ENCODE data around the gene IGFBP4. TPM values are rescaled to one million over a fixed set of nuclear protein-coding genes. Genes with fewer than 3 reads are reported as not detected.

Gene IGFBP4
- total RNA-seq, 2 experiments from 2014 or later = 12.2 to 13.2 TPM

DNA sequence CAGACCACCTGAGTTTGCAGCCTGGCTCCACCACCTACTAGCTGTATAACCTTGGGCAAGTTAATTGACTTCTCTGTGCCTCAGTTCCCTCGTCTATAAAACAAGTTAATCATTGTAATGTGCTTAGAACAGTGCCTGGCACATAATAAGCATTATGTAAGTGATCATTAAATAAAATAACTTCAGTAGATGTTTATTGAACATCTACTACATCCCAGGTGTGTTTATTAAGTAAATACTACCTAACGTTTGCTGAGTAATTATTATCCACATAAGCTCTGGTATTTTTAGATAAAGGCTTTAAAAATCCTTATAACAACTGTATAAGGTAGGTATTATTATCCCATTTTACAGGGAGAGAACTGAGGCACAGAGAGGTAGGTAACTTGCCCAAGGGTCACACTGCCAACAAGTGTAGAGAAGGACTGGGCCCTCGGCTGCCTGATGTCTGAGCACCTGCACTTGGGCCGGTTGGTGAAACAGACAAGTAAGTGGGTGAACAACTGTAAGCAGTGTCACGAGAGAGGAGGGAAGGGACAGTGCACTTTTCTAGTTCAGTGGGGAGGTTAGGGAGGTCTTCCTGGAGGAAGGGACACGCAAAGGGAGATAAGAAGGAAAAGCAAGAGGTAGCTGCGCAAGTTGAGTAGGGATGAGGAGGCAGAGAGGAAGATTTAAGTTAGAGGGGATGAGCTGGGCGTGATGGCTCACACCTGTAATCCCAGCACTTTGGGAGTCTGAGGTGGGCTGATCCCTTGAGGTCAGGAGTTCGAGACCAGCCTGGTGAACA lies 53.6 kb downstream of the IGFBP4 start:
- H3K4me3 Mint-ChIP-seq = no peak overlapping the region
- DNase-seq = no peak
- H3K9me3 Mint-ChIP-seq = no peaks in the 10 kb centered on the region
- H3K27me3 Mint-ChIP-seq = peaks cover 4% of the 10 kb centered on the region
- ATAC-seq (ENCODE audit: low read depth) = no peak
- POLR2A ChIA-PET = interaction anchor here (1.3 kb wide), 1 partner anchor 51 kb away, joined by 4 read pairs; no protein-coding TSS in a partner anchor
- H3K27ac Mint-ChIP-seq = peak overlapping the region; percentile 69
- peaks cover 2% of the 10 kb centered on the region for H3K36me3 Mint-ChIP-seq
- no peaks in the 10 kb centered on the region for H3K4me1 Mint-ChIP-seq

DNA sequence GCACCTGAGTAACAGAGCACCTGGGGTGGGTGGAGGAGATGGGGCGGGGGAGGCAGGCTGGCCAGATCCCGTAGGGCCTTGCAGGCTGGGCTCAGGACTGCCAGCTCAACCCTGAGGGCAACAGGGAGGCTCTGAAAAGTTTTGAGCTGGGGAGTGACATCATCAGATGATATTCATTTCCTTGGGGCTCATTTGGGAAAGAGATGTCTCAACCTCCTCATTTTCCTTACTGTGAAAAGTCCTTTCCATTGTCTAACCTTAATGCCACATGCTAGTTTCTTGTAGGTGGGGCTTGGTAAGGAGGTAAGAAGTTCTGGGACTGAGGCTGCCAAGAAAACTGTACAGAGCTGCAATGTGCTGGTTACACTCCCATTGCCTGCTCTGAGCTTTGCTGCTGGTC lies 54.4 kb downstream of the IGFBP4 start:
- peaks cover 4% of the 10 kb centered on the region for H3K27me3 Mint-ChIP-seq
- no peak overlapping the region for H3K4me3 Mint-ChIP-seq
- no peaks in the 10 kb centered on the region for H3K9me3 Mint-ChIP-seq
- no peak for DNase-seq
- ATAC-seq (ENCODE audit: low read depth) = no peak
- POLR2A ChIA-PET = interaction anchor here (1.2 to 1.3 kb wide), 2 partner anchors 19 to 50 kb away, joined by 4 read pairs; no protein-coding TSS in a partner anchor
- H3K27ac Mint-ChIP-seq = no peak overlapping the region
- no peaks in the 10 kb centered on the region for H3K4me1 Mint-ChIP-seq
- peaks cover 2% of the 10 kb centered on the region for H3K36me3 Mint-ChIP-seq

DNA sequence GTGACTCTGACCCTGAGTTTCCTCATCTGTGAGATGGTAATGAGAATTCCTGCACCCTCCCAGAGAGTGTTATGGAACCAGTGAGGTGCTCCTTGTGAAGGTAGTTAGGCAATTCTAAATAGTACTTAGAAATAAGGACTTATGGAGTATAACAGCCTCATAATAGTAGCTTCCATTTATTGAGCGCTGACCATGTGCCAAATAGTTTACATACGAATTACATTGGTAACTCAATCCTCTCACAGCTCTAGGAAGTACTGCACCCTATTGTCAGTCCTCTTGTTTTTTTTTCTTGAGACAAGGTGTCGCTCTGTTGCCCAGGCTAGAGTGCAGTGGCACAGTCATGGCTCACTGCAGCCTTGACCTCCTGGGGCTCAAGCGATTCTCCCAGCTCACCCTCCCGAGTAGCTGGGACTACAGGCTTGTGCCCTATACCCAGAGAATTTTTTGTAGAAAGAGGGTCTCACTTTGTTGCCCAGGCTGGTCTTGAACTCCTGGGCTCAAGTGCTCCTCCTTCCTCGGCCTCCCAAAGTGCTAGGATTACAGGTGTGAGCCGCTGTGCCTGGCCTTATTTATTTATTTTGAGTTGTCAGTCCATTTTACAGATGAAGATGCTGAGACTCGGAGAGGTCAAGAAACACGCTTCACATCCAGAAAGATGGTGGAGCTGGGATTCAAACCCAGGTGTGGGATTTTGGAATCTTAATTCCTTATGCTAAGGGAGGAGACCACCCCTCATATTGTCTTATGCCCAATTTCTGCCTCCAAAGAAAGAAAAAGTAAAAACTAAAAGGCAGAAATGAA lies 55.2 kb downstream of the IGFBP4 start:
- Mint-ChIP-seq H3K9me3 (no peaks in the 10 kb centered on the region), H3K4me3 (no peak overlapping the region), H3K27ac (no peak overlapping the region), H3K36me3 (peaks cover 2% of the 10 kb centered on the region), H3K27me3 (peaks cover 4% of the 10 kb centered on the region), H3K4me1 (no peaks in the 10 kb centered on the region)
- DNase-seq (no peak), ATAC-seq (ENCODE audit: low read depth) (no peak)
- POLR2A ChIA-PET = interaction anchor here (1.2 to 1.3 kb wide), 2 partner anchors 19 to 49 kb away, joined by 4 read pairs; no protein-coding TSS in a partner anchor

GRCh38 chr17:40499551-40500189 lies 56.4 kb downstream of the IGFBP4 start:
- DNase-seq = no peak
- Mint-ChIP-seq H3K27me3 (peaks cover 4% of the 10 kb centered on the region), H3K9me3 (no peaks in the 10 kb centered on the region), H3K4me3 (no peak overlapping the region), H3K36me3 (peaks cover 2% of the 10 kb centered on the region), H3K27ac (no peak overlapping the region), H3K4me1 (no peaks in the 10 kb centered on the region)
- no peak for ATAC-seq (ENCODE audit: low read depth)
- POLR2A ChIA-PET = no interaction called here

GRCh38 chr17:40500190-40500589 lies 56.9 kb downstream of the IGFBP4 start:
- no peak for DNase-seq
- POLR2A ChIA-PET = no interaction called here
- H3K9me3 Mint-ChIP-seq = no peaks in the 10 kb centered on the region

GRCh38 chr17:40500709-40501108 lies 57.5 kb downstream of the IGFBP4 start:
- Mint-ChIP-seq H3K4me1 (no peaks in the 10 kb centered on the region), H3K9me3 (no peaks in the 10 kb centered on the region), H3K27me3 (peaks cover 4% of the 10 kb centered on the region), H3K4me3 (no peak overlapping the region), H3K36me3 (no peaks in the 10 kb centered on the region), H3K27ac (no peak overlapping the region)
- POLR2A ChIA-PET = no interaction called here
- DNase-seq (no peak), ATAC-seq (ENCODE audit: low read depth) (no peak)

More at GRCh38 chr17:40500190-40500589, 56.9 kb downstream of the IGFBP4 start:
- Mint-ChIP-seq H3K4me1 (no peaks in the 10 kb centered on the region), H3K36me3 (peaks cover under 1% of the 10 kb centered on the region), H3K27me3 (peaks cover 4% of the 10 kb centered on the region), H3K4me3 (no peak overlapping the region), H3K27ac (no peak overlapping the region)
- no peak for ATAC-seq (ENCODE audit: low read depth)

GRCh38 chr17:40501499-40501911 lies 58.3 kb downstream of the IGFBP4 start, which contains the start of gene TNS4:
TSS of gene TNS4 (minus strand) at chr17:40501623. CDS start at chr17:40496425, 5,198 bp downstream.
- Mint-ChIP-seq H3K27ac (peak within 1 kb of the TSS; percentile 16), H3K27me3 (peaks cover 4% of the 10 kb centered on the region), H3K4me1 (peaks cover 5% of the 10 kb centered on the region), H3K4me3 (no peak within 1 kb of the TSS), H3K36me3 (no peaks in the 10 kb centered on the region), H3K9me3 (no peaks in the 10 kb centered on the region)
- DNase-seq (no peak), ATAC-seq (ENCODE audit: low read depth) (no peak)
- POLR2A ChIA-PET = no interaction called here

DNA sequence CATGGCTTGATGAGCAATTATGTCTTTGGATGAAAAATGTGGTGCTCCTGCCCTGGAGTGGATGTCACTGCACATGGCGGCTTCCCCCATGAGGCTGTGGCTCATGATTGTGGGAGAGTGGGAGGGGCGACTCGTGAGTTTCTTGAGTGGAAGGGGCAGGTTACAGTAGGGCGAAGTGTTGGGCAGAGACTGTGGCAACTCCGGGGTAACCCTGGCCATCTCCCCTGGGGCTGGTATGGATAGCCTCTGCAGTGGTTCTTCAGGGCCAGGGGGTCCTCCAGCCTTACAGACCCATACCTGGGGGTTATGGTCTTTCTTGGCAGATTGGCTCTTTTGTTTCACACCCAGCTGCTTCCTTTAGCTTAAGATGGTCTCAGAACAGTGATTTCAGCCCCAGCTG lies 59.5 kb downstream of the IGFBP4 start:
- peaks cover 5% of the 10 kb centered on the region for H3K4me1 Mint-ChIP-seq
- no peak overlapping the region for H3K4me3 Mint-ChIP-seq
- no peak for ATAC-seq (ENCODE audit: low read depth)
- no peaks in the 10 kb centered on the region for H3K9me3 Mint-ChIP-seq
- POLR2A ChIA-PET = no interaction called here
- no peak overlapping the region for H3K27ac Mint-ChIP-seq
- peaks cover 4% of the 10 kb centered on the region for H3K27me3 Mint-ChIP-seq
- no peak for DNase-seq
- no peaks in the 10 kb centered on the region for H3K36me3 Mint-ChIP-seq

GRCh38 chr17:40503154-40503553 lies 59.9 kb downstream of the IGFBP4 start:
- Mint-ChIP-seq H3K27me3 (peaks cover 4% of the 10 kb centered on the region), H3K4me1 (peaks cover 5% of the 10 kb centered on the region), H3K27ac (peak overlapping the region; percentile 8), H3K9me3 (no peaks in the 10 kb centered on the region), H3K36me3 (no peaks in the 10 kb centered on the region), H3K4me3 (no peak overlapping the region)
- ATAC-seq (ENCODE audit: low read depth) = no peak
- POLR2A ChIA-PET = no interaction called here
- DNase-seq = no peak

DNA sequence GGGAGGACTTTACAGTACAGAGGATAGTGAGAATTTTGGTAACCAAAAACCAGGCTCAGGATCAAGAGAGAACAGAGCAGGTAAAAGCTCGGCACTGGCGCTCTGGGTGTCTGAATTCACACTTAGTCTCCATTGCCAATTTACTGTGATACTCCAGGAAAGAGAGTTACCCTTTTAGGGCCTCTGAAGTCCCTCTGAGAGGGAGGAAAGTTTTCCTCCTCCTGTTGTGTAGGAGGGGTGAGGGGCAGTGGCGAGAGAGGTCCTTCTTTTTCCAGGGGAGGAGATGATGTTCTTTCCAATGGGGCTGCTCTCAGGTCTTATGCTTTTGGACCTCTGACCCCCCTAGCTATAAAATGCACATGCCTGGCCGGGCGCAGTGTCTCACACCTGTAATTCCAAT lies 63.5 kb downstream of the IGFBP4 start:
- H3K27me3 Mint-ChIP-seq = no peaks in the 10 kb centered on the region
- H3K4me3 Mint-ChIP-seq = no peak overlapping the region
- H3K9me3 Mint-ChIP-seq = no peaks in the 10 kb centered on the region
- no peak overlapping the region for H3K27ac Mint-ChIP-seq
- ATAC-seq (ENCODE audit: low read depth) (no peak), DNase-seq (no peak)
- H3K36me3 Mint-ChIP-seq = no peaks in the 10 kb centered on the region
- peaks cover 5% of the 10 kb centered on the region for H3K4me1 Mint-ChIP-seq
- POLR2A ChIA-PET = no interaction called here

Other genes with a start within 250 kb of the IGFBP4 start
- 10 to 100 TPM; 27.7 to 28.5 TPM for gene WIPF2, start 224.1 kb upstream of the IGFBP4 start, total RNA-seq
- gene CDC6, start 155.6 kb upstream of the IGFBP4 start, total RNA-seq = 10 to 100 TPM; 67.9 to 75.2 TPM
- gene RARA, start 134.3 kb upstream of the IGFBP4 start, total RNA-seq = 10 to 100 TPM; 51.7 to 53.6 TPM
- gene GJD3, start 78.7 kb upstream of the IGFBP4 start, total RNA-seq = under 1 TPM in 1 of 2 experiments, not detected in 1; 0.48 TPM
- 100 to 1,000 TPM; 313 to 314 TPM for gene TOP2A, start 25.6 kb upstream of the IGFBP4 start, total RNA-seq
- 1 to 10 TPM; 9.0 to 9.7 TPM for gene TNS4, start 58.2 kb downstream of the IGFBP4 start, total RNA-seq
- 100 to 1,000 TPM; 231 to 238 TPM for gene CCR7, start 122.0 kb downstream of the IGFBP4 start, total RNA-seq
- 100 to 1,000 TPM; 109 to 117 TPM for gene SMARCE1, start 204.4 kb downstream of the IGFBP4 start, total RNA-seq
- not detected for gene KRT222, start 221.7 kb downstream of the IGFBP4 start, total RNA-seq

Measured in activated naive CD8-positive, alpha-beta T cell treated with anti-CD3 and anti-CD28 coated beads, Interleukin-2, amount 10 ng/mL, durations not matched to agents 7 days and 5 days (primary cell).